SK-N-SH (cell line): ENCODE data around the gene LRRC56. TPM values are rescaled to one million over a fixed set of nuclear protein-coding genes. Genes with fewer than 3 reads are reported as not detected.

Source experiments
- CTCF ChIA-PET: fragments of 300-600, 350-600 bp; formaldehyde crosslinking; extraction: SDS; loops from one replicate; lab custom pipeline; 2021; lab: Yijun Ruan, JAX
- POLR2A ChIA-PET: fragments of 350-600 bp; sonication (Branson Sonifier 250); formaldehyde crosslinking; extraction: SDS; loops from one replicate; lab custom pipeline; 2020; ENCODE audit warnings: antibody characterized with exemption, inconsistent platforms; lab: Yijun Ruan, JAX
- DNase-seq: peaks from one replicate; pipeline ENCODE4 v3.0.0; 2012
- H2AFZ ChIP-seq: fragments of 200-600 bp; sonication (generic); 2 replicates; pipeline ENCODE4 v1.8.1; 2016; ENCODE audit warnings: antibody characterized with exemption, mild to moderate bottlenecking, low read depth
- H3F3A ChIP-seq: fragments of 200-600 bp; sonication (generic); replicated peaks from 2 replicates; pipeline ENCODE3; 2016; ENCODE audit warnings: antibody characterized with exemption, mild to moderate bottlenecking; ENCODE audit not compliant: insufficient read depth
- H3K27ac ChIP-seq, 2 experiments: fragments of 200-500 bp in 1 of 2; fragments of 200-600 bp in 1 of 2; sonication (Bioruptor generic) in 1 of 2; sonication (generic), shearing (Covaris generic) in 1 of 2; 2 replicates each; pipeline versions ENCODE4 v1.5.1 to v1.6.1; 2014 to 2016; ENCODE audit warnings: low read depth in 2 of 2, inconsistent platforms in 1 of 2, low read length in 1 of 2, mild to moderate bottlenecking in 1 of 2, mixed read lengths in 1 of 2
- H3K27me3 ChIP-seq: fragments of 200-600 bp; sonication (generic), shearing (Covaris generic); 2 replicates; pipeline ENCODE4 v1.6.1; 2016; ENCODE audit warnings: mixed run types; ENCODE audit not compliant: insufficient read depth
- H3K36me3 ChIP-seq, 2 experiments: fragments of 200-500 bp in 1 of 2; fragments of 200-600 bp in 1 of 2; sonication (Bioruptor generic) in 1 of 2; sonication (generic) in 1 of 2; replicated peaks in 1 of 2; 2 replicates each; pipeline versions ENCODE3 to v1.5.1; 2014 to 2016; ENCODE audit warnings: low read length in 1 of 2, mild to moderate bottlenecking in 1 of 2; ENCODE audit not compliant: insufficient read depth in 2 of 2, control insufficient read depth in 1 of 2
- H3K4me1 ChIP-seq, 2 experiments: fragments of 200-500 bp in 1 of 2; fragments of 200-600 bp in 1 of 2; sonication (Bioruptor generic) in 1 of 2; sonication (generic), shearing (Covaris generic) in 1 of 2; 2 replicates each; pipeline versions ENCODE4 v1.5.1 to v1.6.1; 2014 to 2016; ENCODE audit warnings: low read depth in 1 of 2, low read length in 1 of 2, mixed run types in 1 of 2; ENCODE audit not compliant: insufficient read depth in 2 of 2, control insufficient read depth in 1 of 2
- H3K4me2 ChIP-seq: fragments of 200-600 bp; sonication (generic), shearing (Covaris generic); 2 replicates; pipeline ENCODE4 v1.6.1; 2017; ENCODE audit warnings: mixed run types
- H3K4me3 ChIP-seq, 2 experiments: fragments of 200-500 bp in 1 of 2; fragments of 200-600 bp in 1 of 2; sonication (Bioruptor generic) in 1 of 2; sonication (generic), shearing (Covaris generic) in 1 of 2; 2 replicates each; pipeline versions ENCODE4 v1.5.1 to v1.8.1; 2014 to 2016; ENCODE audit warnings: low read depth in 2 of 2, inconsistent platforms in 1 of 2, low read length in 1 of 2, mild to moderate bottlenecking in 1 of 2, mixed read lengths in 1 of 2, moderate library complexity in 1 of 2
- H3K79me2 ChIP-seq: fragments of 200-600 bp; sonication (generic); 2 replicates; pipeline ENCODE4 v1.8.1; 2017; ENCODE audit warnings: mild to moderate bottlenecking; ENCODE audit not compliant: insufficient read depth
- H3K9ac ChIP-seq: fragments of 200-600 bp; sonication (generic); 2 replicates; pipeline ENCODE4 v1.6.1; 2017; ENCODE audit warnings: mixed run types
- H3K9me2 ChIP-seq: fragments of 200-600 bp; sonication (generic); 2 replicates; pipeline ENCODE4 v1.6.1; 2017; ENCODE audit warnings: mixed run types
- H3K9me3 ChIP-seq: fragments of 200-600 bp; sonication (generic); 2 replicates; pipeline ENCODE4 v1.6.1; 2017; ENCODE audit warnings: mixed run types, mild to moderate bottlenecking, moderate library complexity
- H4K20me1 ChIP-seq: fragments of 200-600 bp; sonication (generic); 2 replicates; pipeline ENCODE4 v1.6.1; 2017; ENCODE audit warnings: mild to moderate bottlenecking, mixed run types; ENCODE audit not compliant: insufficient read depth
- ELF1 ChIP-seq: IDR thresholded peaks from 2 replicates; pipeline ENCODE4 v1.4.0; 2012
- EP300 ChIP-seq, 2 experiments: IDR thresholded peaks; 2 replicates each; pipeline versions ENCODE4 v1.4.0 to v1.6.1; 2012; ENCODE audit warnings: borderline replicate concordance in 1 of 2, low read depth in 1 of 2, low read length in 1 of 2
- EZH2phosphoT487 ChIP-seq: fragments of 200-600 bp; sonication (generic); IDR thresholded peaks from 2 replicates; pipeline ENCODE4 v1.6.1; 2017; ENCODE audit warnings: low read depth, mixed run types, mild to moderate bottlenecking, antibody characterized with exemption, moderate library complexity, borderline replicate concordance
- FOXM1 ChIP-seq: IDR thresholded peaks from 2 replicates; pipeline ENCODE4 v1.4.0; 2012; ENCODE audit warnings: low read depth, mild to moderate bottlenecking
- JUND ChIP-seq: IDR thresholded peaks from 2 replicates; pipeline ENCODE4 v1.4.0; 2012
- RAD21 ChIP-seq: IDR thresholded peaks from 2 replicates; pipeline ENCODE4 v1.6.1; 2012; ENCODE audit warnings: mild to moderate bottlenecking, low read length
- RCOR1 ChIP-seq: fragments of 150-350 bp; IDR thresholded peaks from 2 replicates; pipeline ENCODE4 v1.6.1; 2017; ENCODE audit warnings: antibody characterized with exemption, low read length
- SMC3 ChIP-seq: IDR thresholded peaks from 2 replicates; pipeline ENCODE4 v1.6.1; 2012; ENCODE audit warnings: low read depth, low read length, improper control_type of control experiment
- TEAD4 ChIP-seq: IDR thresholded peaks from 2 replicates; pipeline ENCODE4 v1.4.0; 2012; ENCODE audit warnings: mild to moderate bottlenecking, borderline replicate concordance; ENCODE audit not compliant: insufficient read depth
- WGBS: methylation state at CpG from one replicate; pipeline ENCODE4 v1.1.6; 2017; ENCODE audit warnings: low lambda C conversion rate; 5-methylcytosine and 5-hydroxymethylcytosine counted together
- polyA plus RNA-seq, 3 experiments: library from polyadenylated mRNA; depleted of rRNA; stranded (reverse); fragments of >200 nt; gene quantifications; 2 replicates each; pipeline ENCODE4 v1.2.3, GENCODE V29; 2012
- TF ChIP-seq, protein P1 (sequence below): IDR thresholded peaks from 2 replicates; pipeline ENCODE4; 2012
- TF ChIP-seq, protein P2 (sequence below): IDR thresholded peaks from 2 replicates; pipeline ENCODE4 v1.4.0; 2012; ENCODE audit warnings: low read depth

LRRC56 gene
- polyA plus RNA-seq, 1 of the 3 experiments (the other 2 are of a cell fraction): 1.2 TPM

DNA sequence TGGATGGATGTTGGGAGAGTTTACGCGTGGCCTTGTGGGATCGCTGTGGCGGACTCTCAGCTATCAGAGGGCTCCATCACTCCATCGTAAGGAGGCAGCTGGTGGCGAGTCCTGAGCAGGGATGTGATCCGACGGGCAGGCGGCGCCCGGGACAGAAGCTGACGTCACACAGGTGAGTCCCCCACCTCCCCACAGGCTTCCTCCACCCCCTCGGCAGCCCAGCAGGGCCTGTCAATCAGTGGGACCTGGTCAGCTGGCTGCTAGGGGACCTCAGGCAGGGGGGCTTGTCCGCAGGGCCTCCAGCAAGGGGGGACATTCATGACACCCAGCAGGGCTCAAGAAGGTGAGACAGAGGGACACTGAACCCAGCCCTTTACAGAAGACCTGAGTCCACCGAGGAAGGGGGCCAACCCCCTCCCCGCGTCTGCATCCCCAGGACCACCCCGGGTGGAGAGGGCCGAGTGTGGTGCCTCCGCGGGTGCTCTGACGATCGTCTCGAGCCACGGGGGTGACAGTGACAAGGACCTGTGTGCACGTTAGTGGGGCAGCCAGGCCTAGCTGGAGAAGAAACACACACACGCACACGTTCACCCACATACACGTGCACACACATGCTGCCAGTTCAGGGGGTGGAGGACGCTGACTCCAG, 9.0 kb upstream of the LRRC56 start:
- POLR2A ChIA-PET: interaction anchor here (0.6 kb wide), 1 partner anchor 28 kb away, joined by 3 read pairs; no protein-coding TSS in a partner anchor
- Histone ChIP-seq H3K4me3 (no peak overlapping the region), H3K36me3 (peaks cover 0 to 21% of the 10 kb centered on the region in 2 experiments)

DNA sequence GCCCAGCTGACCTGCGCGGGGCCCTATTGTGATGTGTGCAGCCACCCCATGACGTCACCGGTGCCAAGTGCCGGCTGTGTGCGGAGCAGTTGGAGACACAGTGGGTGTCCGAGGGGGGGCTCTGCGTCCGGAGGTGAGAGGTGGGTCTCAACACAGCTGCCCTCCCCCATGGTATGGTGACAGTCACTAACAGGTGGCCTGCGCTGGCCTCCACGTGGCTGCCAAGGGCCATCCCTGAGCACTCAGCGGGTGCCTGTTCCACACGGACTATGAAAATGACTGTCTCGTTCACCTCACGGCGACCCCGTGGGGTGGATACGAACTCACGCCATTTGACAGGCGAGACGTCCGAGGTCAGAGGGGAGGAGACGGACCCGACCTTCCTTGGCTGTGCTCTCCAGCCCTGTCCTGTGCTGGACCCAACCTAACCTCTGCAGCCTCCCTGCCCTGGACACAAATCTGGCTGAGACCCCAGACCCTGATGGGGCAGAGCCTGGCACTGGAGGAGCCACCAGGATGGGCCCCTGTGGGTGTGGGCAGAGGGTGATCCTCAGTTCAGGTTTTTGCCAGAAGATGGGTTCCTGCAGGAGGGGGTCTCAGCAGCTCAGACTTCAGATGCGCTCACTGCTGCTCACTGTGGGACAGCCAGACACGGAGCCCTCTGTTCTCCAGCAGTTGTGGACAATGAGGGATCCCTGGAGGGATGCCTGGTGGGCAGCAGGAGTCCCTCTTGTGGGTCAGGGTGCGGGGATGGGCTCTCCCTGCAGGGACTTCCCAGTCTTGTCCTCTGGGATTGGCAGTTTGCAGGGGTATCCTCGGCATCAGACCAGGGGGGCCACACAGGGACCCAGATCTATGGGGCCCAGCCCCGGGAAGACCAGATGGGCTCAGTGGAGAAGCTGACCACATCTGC, 8.3 kb upstream of the LRRC56 start:
- H3K4me2 ChIP-seq: no peak overlapping the region
- WGBS: 92% methylated on average over 14 of the region's 29 CpGs
- H3K9me3 ChIP-seq: no peaks in the 10 kb centered on the region
- DNase-seq: no peak
- TF ChIP-seq ELF1 (no peak), RCOR1 (no peak), JUND (no peak), EP300 (IDR thresholded peaks at IDR 0.05; ENCODE audit: borderline replicate concordance in 1 of 2, low read depth in 1 of 2, low read length in 1 of 2) (no peak)
- H3K27ac ChIP-seq: no peak overlapping the region
- peaks cover 0 to 5% of the 10 kb centered on the region in 2 experiments; a peak in 1 of 4 replicates for H3K4me1 ChIP-seq
- H3K79me2 ChIP-seq: peaks cover 7% of the 10 kb centered on the region; the same call in 1 of the 2 replicates
- peaks cover 6% of the 10 kb centered on the region; the same call in 1 of the 2 replicates for H4K20me1 ChIP-seq
- H3K4me3 ChIP-seq: no peak overlapping the region
- no peaks in the 10 kb centered on the region for H3K9me2 ChIP-seq
- H2AFZ ChIP-seq: no peak overlapping the region
- H3K36me3 ChIP-seq: peaks cover 0 to 27% of the 10 kb centered on the region in 2 experiments
- H3K9ac ChIP-seq: no peak overlapping the region
- no peaks in the 10 kb centered on the region for H3F3A ChIP-seq
- ChIA-PET POLR2A (no interaction called here), CTCF (interaction anchor here (0.7 kb wide), 1 partner anchor 11 kb away, joined by 3 read pairs; no protein-coding TSS in a partner anchor)
- H3K27me3 ChIP-seq: no peaks in the 10 kb centered on the region

More for the DNA sequence above, 9.0 kb upstream of the LRRC56 start:
- Histone ChIP-seq H3K4me1 (no peaks in the 10 kb centered on the region; a peak in 1 of 4 replicates), H2AFZ (no peak overlapping the region), H3K9ac (no peak overlapping the region), H3K27ac (no peak overlapping the region), H3F3A (no peaks in the 10 kb centered on the region), H3K4me2 (no peak overlapping the region), H3K79me2 (no peaks in the 10 kb centered on the region), H4K20me1 (no peaks in the 10 kb centered on the region), H3K9me3 (no peaks in the 10 kb centered on the region), H3K27me3 (no peaks in the 10 kb centered on the region), H3K9me2 (no peaks in the 10 kb centered on the region)
- 92% methylated on average over 27 of the region's 30 CpGs for WGBS
- DNase-seq: no peak
- no peak for TF ChIP-seq FOXM1
- TF ChIP-seq, protein P1, sequence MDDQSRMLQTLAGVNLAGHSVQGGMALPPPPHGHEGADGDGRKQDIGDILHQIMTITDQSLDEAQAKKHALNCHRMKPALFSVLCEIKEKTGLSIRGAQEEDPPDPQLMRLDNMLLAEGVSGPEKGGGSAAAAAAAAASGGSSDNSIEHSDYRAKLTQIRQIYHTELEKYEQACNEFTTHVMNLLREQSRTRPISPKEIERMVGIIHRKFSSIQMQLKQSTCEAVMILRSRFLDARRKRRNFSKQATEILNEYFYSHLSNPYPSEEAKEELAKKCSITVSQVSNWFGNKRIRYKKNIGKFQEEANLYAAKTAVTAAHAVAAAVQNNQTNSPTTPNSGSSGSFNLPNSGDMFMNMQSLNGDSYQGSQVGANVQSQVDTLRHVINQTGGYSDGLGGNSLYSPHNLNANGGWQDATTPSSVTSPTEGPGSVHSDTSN: no peak
- no peak for TF ChIP-seq EZH2phosphoT487
- TF ChIP-seq, protein P2, sequence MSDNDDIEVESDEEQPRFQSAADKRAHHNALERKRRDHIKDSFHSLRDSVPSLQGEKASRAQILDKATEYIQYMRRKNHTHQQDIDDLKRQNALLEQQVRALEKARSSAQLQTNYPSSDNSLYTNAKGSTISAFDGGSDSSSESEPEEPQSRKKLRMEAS: no peak
- no peak for TF ChIP-seq TEAD4
- TF ChIP-seq RAD21: no peak
- no peak for TF ChIP-seq EP300 (IDR thresholded peaks at IDR 0.05; ENCODE audit: borderline replicate concordance in 1 of 2, low read depth in 1 of 2, low read length in 1 of 2)
- no peak for TF ChIP-seq SMC3
- CTCF ChIA-PET: interaction anchor here (0.6 to 0.7 kb wide), 2 partner anchors 10 kb away, joined by 3 read pairs; no protein-coding TSS in a partner anchor
